Spleen (tissue), 3 donors: ENCODE results near the gene COLGALT1.

Source experiments
- POLR2A ChIP-seq, 3 donors: fragments of 450-650 bp; IDR thresholded peaks; one replicate each; pipeline ENCODE4 v1.5.1; 2017; ENCODE audit warnings: antibody characterized with exemption in 3 of 3, mild to moderate bottlenecking in 1 of 3
- POLR2AphosphoS5 ChIP-seq, 3 donors: sonication (generic); formaldehyde crosslinking; IDR thresholded peaks; one replicate each; pipeline ENCODE4 v1.5.1; 2017; ENCODE audit warnings: antibody characterized with exemption in 3 of 3

- TF ChIP-seq POLR2A (IDR thresholded peaks at IDR 0.05) (no peak), POLR2AphosphoS5 (IDR thresholded peaks at IDR 0.05) (peak in 1 of 3 donors; percentile 31)
These were observed 21.5 kb downstream of the COLGALT1 start for GRCh38 chr19:17576758-17577456.
